ENCODE results near the gene PCDH7.

The PCDH7 gene

GRCh38 chr4:30756553-30756952, 36.4 kb downstream of the PCDH7 start:
- no peaks in the 10 kb centered on the region for H3K36me3 ChIP-seq (ENCODE audit: control insufficient read depth in 1 of 2, insufficient read depth in 2 of 2, low read length in 2 of 2)
- no peak overlapping the region for H3K27ac ChIP-seq (ENCODE audit: low read depth, low read length)
- no peaks in the 10 kb centered on the region for H3K4me1 ChIP-seq (ENCODE audit: control insufficient read depth in 1 of 2, insufficient read depth in 2 of 2, low read length in 2 of 2)
- no peak overlapping the region for H3K9ac ChIP-seq (ENCODE audit: low read depth in 1 of 2, low read length in 2 of 2)
- no peaks in the 10 kb centered on the region for H3K9me3 ChIP-seq (ENCODE audit: control insufficient read depth in 1 of 2, low read length in 2 of 2)
- H3K27me3 ChIP-seq (ENCODE audit: control insufficient read depth in 1 of 2, insufficient read depth in 2 of 2, low read length in 2 of 2), result no peaks in the 10 kb centered on the region
- no peak overlapping the region for H3K4me3 ChIP-seq (ENCODE audit: low read depth in 1 of 2, low read length in 2 of 2)

DNA sequence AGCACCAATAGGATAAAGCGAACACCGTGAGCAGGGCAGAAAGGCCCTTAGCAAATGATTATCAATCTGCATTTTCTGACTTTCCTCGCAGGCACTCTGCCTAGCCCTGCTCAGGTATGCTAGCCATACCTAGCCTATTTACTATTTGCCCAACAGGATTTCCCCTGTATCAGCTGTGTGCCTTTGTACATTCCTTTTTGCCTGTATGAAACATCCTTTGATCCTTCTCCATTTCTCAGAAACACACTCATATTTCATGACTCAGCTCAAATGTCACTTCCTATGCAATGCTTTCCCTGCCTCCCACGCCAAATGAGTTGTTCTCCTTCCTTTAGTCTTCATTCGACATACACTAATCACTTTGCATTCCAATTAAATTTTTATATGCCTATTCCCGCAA, 37.2 kb downstream of the PCDH7 start:
- H3K4me3 ChIP-seq (ENCODE audit: low read depth in 1 of 2, low read length in 2 of 2), result no peak overlapping the region
- H3K36me3 ChIP-seq (ENCODE audit: control insufficient read depth in 1 of 2, insufficient read depth in 2 of 2, low read length in 2 of 2), result no peaks in the 10 kb centered on the region
- no peaks in the 10 kb centered on the region for H3K4me1 ChIP-seq (ENCODE audit: control insufficient read depth in 1 of 2, insufficient read depth in 2 of 2, low read length in 2 of 2)
- no peak overlapping the region for H3K27ac ChIP-seq (ENCODE audit: low read depth, low read length)
- no peak overlapping the region for H3K9ac ChIP-seq (ENCODE audit: low read depth in 1 of 2, low read length in 2 of 2)
- no peaks in the 10 kb centered on the region for H3K27me3 ChIP-seq (ENCODE audit: control insufficient read depth in 1 of 2, insufficient read depth in 2 of 2, low read length in 2 of 2)
- no peaks in the 10 kb centered on the region for H3K9me3 ChIP-seq (ENCODE audit: control insufficient read depth in 1 of 2, low read length in 2 of 2)

GRCh38 chr4:30760551-30760950, 40.4 kb downstream of the PCDH7 start:
- Histone ChIP-seq H3K36me3 (ENCODE audit: control insufficient read depth in 1 of 2, insufficient read depth in 2 of 2, low read length in 2 of 2) (no peaks in the 10 kb centered on the region), H3K27me3 (ENCODE audit: control insufficient read depth in 1 of 2, insufficient read depth in 2 of 2, low read length in 2 of 2) (no peaks in the 10 kb centered on the region), H3K9me3 (ENCODE audit: control insufficient read depth in 1 of 2, low read length in 2 of 2) (no peaks in the 10 kb centered on the region), H3K4me3 (ENCODE audit: low read depth in 1 of 2, low read length in 2 of 2) (no peak overlapping the region), H3K9ac (ENCODE audit: low read depth in 1 of 2, low read length in 2 of 2) (no peak overlapping the region), H3K4me1 (ENCODE audit: control insufficient read depth in 1 of 2, insufficient read depth in 2 of 2, low read length in 2 of 2) (peaks cover 0 to 5% of the 10 kb centered on the region in 2 donors), H3K27ac (ENCODE audit: low read depth, low read length) (no peak overlapping the region)

- Histone ChIP-seq H3K4me3 (ENCODE audit: low read depth in 1 of 2, low read length in 2 of 2) (no peak overlapping the region), H3K36me3 (ENCODE audit: control insufficient read depth in 1 of 2, insufficient read depth in 2 of 2, low read length in 2 of 2) (no peaks in the 10 kb centered on the region), H3K27me3 (ENCODE audit: control insufficient read depth in 1 of 2, insufficient read depth in 2 of 2, low read length in 2 of 2) (no peaks in the 10 kb centered on the region), H3K27ac (ENCODE audit: low read depth, low read length) (no peak overlapping the region), H3K9ac (ENCODE audit: low read depth in 1 of 2, low read length in 2 of 2) (no peak overlapping the region), H3K9me3 (ENCODE audit: control insufficient read depth in 1 of 2, low read length in 2 of 2) (no peaks in the 10 kb centered on the region), H3K4me1 (ENCODE audit: control insufficient read depth in 1 of 2, insufficient read depth in 2 of 2, low read length in 2 of 2) (peaks cover 0 to 5% of the 10 kb centered on the region in 2 donors)
Observed at GRCh38 chr4:30763321-30763727, 43.2 kb downstream of the PCDH7 start.

DNA sequence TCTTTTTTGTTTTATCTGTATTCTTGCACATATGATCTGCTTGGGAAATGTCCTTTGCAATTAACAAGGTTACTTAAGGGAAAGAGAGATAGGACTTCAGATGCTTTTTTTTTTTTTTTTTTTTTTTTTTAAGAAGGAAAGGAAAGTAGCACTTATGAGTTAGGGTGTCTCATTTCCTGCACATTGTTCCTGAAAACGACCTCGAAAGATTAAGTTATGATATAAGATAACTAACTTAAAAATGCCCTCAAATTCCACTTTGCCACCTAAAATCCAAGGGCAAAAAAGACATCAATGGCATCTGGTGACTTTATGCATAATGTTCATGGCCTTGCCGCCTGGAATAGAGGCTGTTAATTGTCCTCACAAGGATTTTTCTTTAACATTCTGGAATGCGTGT, 44.9 kb downstream of the PCDH7 start:
- Histone ChIP-seq H3K27me3 (ENCODE audit: control insufficient read depth in 1 of 2, insufficient read depth in 2 of 2, low read length in 2 of 2) (no peaks in the 10 kb centered on the region), H3K9ac (ENCODE audit: low read depth in 1 of 2, low read length in 2 of 2) (no peak overlapping the region), H3K4me3 (ENCODE audit: low read depth in 1 of 2, low read length in 2 of 2) (no peak overlapping the region), H3K36me3 (ENCODE audit: control insufficient read depth in 1 of 2, insufficient read depth in 2 of 2, low read length in 2 of 2) (no peaks in the 10 kb centered on the region), H3K4me1 (ENCODE audit: control insufficient read depth in 1 of 2, insufficient read depth in 2 of 2, low read length in 2 of 2) (peaks cover 0 to 5% of the 10 kb centered on the region in 2 donors), H3K9me3 (ENCODE audit: control insufficient read depth in 1 of 2, low read length in 2 of 2) (no peaks in the 10 kb centered on the region), H3K27ac (ENCODE audit: low read depth, low read length) (no peak overlapping the region)

GRCh38 chr4:30767147-30767845, 47.1 kb downstream of the PCDH7 start:
- Histone ChIP-seq H3K36me3 (ENCODE audit: control insufficient read depth in 1 of 2, insufficient read depth in 2 of 2, low read length in 2 of 2) (no peaks in the 10 kb centered on the region), H3K9ac (ENCODE audit: low read depth in 1 of 2, low read length in 2 of 2) (no peak overlapping the region), H3K4me3 (ENCODE audit: low read depth in 1 of 2, low read length in 2 of 2) (no peak overlapping the region), H3K27ac (ENCODE audit: low read depth, low read length) (no peak overlapping the region), H3K4me1 (ENCODE audit: control insufficient read depth in 1 of 2, insufficient read depth in 2 of 2, low read length in 2 of 2) (peaks cover 0 to 14% of the 10 kb centered on the region in 2 donors), H3K27me3 (ENCODE audit: control insufficient read depth in 1 of 2, insufficient read depth in 2 of 2, low read length in 2 of 2) (no peaks in the 10 kb centered on the region), H3K9me3 (ENCODE audit: control insufficient read depth in 1 of 2, low read length in 2 of 2) (no peaks in the 10 kb centered on the region)

GRCh38 chr4:30768277-30768676, 48.1 kb downstream of the PCDH7 start:
- H3K9me3 ChIP-seq (ENCODE audit: control insufficient read depth in 1 of 2, low read length in 2 of 2), result no peaks in the 10 kb centered on the region
- no peaks in the 10 kb centered on the region for H3K36me3 ChIP-seq (ENCODE audit: control insufficient read depth in 1 of 2, insufficient read depth in 2 of 2, low read length in 2 of 2)
- no peak overlapping the region for H3K9ac ChIP-seq (ENCODE audit: low read depth in 1 of 2, low read length in 2 of 2)
- H3K4me3 ChIP-seq (ENCODE audit: low read depth in 1 of 2, low read length in 2 of 2), result no peak overlapping the region
- no peak overlapping the region for H3K27ac ChIP-seq (ENCODE audit: low read depth, low read length)
- H3K4me1 ChIP-seq (ENCODE audit: control insufficient read depth in 1 of 2, insufficient read depth in 2 of 2, low read length in 2 of 2), result peaks cover 0 to 14% of the 10 kb centered on the region in 2 donors
- no peaks in the 10 kb centered on the region for H3K27me3 ChIP-seq (ENCODE audit: control insufficient read depth in 1 of 2, insufficient read depth in 2 of 2, low read length in 2 of 2)

DNA sequence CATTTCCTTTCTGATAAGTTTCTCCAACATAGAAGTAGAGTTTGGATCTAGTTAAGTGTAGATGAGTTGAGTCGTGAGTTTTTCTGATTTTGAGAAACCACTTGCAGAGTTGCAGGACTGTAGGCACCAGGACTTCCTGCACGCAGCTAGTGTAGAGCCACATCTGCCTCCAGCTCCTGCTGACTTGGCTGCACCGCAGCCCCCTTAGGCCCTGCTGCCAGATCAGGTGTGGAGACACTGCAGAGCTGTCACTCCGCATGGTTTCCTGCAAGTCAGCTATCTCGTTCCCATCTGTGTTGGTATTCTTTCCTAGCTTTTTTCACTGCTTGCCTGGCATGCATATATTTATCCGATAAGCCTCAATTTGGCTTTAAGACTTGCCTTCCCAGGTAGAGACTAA, 48.9 kb downstream of the PCDH7 start:
- Histone ChIP-seq H3K4me3 (ENCODE audit: low read depth in 1 of 2, low read length in 2 of 2) (no peak overlapping the region), H3K27ac (ENCODE audit: low read depth, low read length) (no peak overlapping the region), H3K9ac (ENCODE audit: low read depth in 1 of 2, low read length in 2 of 2) (no peak overlapping the region), H3K9me3 (ENCODE audit: control insufficient read depth in 1 of 2, low read length in 2 of 2) (no peaks in the 10 kb centered on the region), H3K27me3 (ENCODE audit: control insufficient read depth in 1 of 2, insufficient read depth in 2 of 2, low read length in 2 of 2) (no peaks in the 10 kb centered on the region), H3K4me1 (ENCODE audit: control insufficient read depth in 1 of 2, insufficient read depth in 2 of 2, low read length in 2 of 2) (peaks cover 0 to 9% of the 10 kb centered on the region in 2 donors), H3K36me3 (ENCODE audit: control insufficient read depth in 1 of 2, insufficient read depth in 2 of 2, low read length in 2 of 2) (no peaks in the 10 kb centered on the region)

DNA sequence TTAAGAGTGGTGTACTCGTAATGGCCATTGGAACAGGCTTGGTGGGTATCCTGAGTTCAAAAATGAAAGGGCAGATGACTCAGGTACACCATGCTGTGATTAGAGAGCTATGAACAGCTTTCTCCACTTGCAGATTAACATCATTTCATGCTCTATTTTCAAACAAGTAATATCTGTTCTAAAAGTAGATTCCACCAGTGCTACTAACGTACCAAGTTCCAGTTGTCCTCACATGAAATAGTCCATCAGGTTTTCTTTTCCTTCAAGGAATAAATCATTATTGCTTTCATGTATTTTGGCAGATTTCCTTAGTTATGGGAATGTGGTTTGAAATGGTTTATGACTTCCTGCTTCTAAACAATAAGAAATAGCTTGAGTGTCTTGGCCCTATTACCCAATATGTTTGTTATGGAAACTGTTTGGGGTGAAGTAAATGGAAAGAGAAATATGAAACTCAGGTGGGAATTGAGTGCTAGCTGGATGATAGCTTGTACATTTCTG, 49.9 kb downstream of the PCDH7 start:
- no peaks in the 10 kb centered on the region for H3K9me3 ChIP-seq (ENCODE audit: control insufficient read depth in 1 of 2, low read length in 2 of 2)
- H3K4me1 ChIP-seq (ENCODE audit: control insufficient read depth in 1 of 2, insufficient read depth in 2 of 2, low read length in 2 of 2), result peaks cover 0 to 9% of the 10 kb centered on the region in 2 donors
- H3K36me3 ChIP-seq (ENCODE audit: control insufficient read depth in 1 of 2, insufficient read depth in 2 of 2, low read length in 2 of 2), result no peaks in the 10 kb centered on the region
- H3K27me3 ChIP-seq (ENCODE audit: control insufficient read depth in 1 of 2, insufficient read depth in 2 of 2, low read length in 2 of 2), result no peaks in the 10 kb centered on the region
- H3K9ac ChIP-seq (ENCODE audit: low read depth in 1 of 2, low read length in 2 of 2), result no peak overlapping the region
- H3K27ac ChIP-seq (ENCODE audit: low read depth, low read length), result no peak overlapping the region
- H3K4me3 ChIP-seq (ENCODE audit: low read depth in 1 of 2, low read length in 2 of 2), result no peak overlapping the region

- Histone ChIP-seq H3K27ac (ENCODE audit: low read depth, low read length) (no peak overlapping the region), H3K27me3 (ENCODE audit: control insufficient read depth in 1 of 2, insufficient read depth in 2 of 2, low read length in 2 of 2) (no peaks in the 10 kb centered on the region), H3K4me1 (ENCODE audit: control insufficient read depth in 1 of 2, insufficient read depth in 2 of 2, low read length in 2 of 2) (peaks cover 0 to 9% of the 10 kb centered on the region in 2 donors), H3K9me3 (ENCODE audit: control insufficient read depth in 1 of 2, low read length in 2 of 2) (no peaks in the 10 kb centered on the region), H3K36me3 (ENCODE audit: control insufficient read depth in 1 of 2, insufficient read depth in 2 of 2, low read length in 2 of 2) (no peaks in the 10 kb centered on the region), H3K9ac (ENCODE audit: low read depth in 1 of 2, low read length in 2 of 2) (no peak overlapping the region), H3K4me3 (ENCODE audit: low read depth in 1 of 2, low read length in 2 of 2) (no peak overlapping the region)
Observed at GRCh38 chr4:30770812-30771211, 50.6 kb downstream of the PCDH7 start.

Measured in duodenal mucosa (tissue), 2 donors.